HG02852 (cell line): ENCODE results near the gene CCDC28A.

ENCODE experiments used
- ATAC-seq: cut with Tn5 transposase; IDR thresholded peaks from one replicate; pipeline ENCODE4 v1.9.1; 2021; ENCODE audit warnings: mild to moderate bottlenecking, moderate library complexity; ENCODE audit not compliant: unreplicated experiment

The CCDC28A gene

DNA sequence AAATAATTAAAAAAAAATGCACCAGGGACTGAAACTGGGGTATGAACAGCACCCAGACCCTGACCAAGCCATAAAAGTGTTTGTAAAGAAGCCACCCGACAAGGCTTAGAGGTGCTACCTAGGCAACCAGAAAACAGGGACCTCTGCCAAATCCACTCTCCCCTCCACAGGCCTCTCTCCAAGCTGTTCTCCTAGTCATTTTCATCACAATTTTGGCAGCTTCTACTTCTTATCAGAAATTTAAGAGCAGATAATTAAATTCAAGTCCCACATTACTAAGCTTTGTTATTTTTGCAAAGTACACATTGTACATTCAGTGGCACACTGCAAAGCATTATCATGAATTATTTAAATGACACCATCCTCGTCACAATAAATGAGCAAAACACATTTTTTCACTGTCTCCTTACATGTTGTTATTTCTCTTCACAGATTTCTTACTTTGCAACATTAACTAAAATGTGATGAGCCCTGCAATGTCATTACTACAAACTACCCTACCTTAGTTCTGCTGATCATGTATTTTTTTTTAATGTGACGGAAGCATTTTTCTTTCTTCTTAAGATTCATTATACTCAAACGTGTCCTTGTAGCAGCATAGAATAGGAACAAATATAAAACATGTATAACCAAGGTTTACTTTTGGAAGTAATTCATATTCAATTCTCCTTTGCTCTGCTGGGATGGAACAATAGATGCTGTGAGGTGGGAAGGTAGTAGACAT lies 60.4 kb downstream of the CCDC28A start:
- ATAC-seq, result no peak

DNA sequence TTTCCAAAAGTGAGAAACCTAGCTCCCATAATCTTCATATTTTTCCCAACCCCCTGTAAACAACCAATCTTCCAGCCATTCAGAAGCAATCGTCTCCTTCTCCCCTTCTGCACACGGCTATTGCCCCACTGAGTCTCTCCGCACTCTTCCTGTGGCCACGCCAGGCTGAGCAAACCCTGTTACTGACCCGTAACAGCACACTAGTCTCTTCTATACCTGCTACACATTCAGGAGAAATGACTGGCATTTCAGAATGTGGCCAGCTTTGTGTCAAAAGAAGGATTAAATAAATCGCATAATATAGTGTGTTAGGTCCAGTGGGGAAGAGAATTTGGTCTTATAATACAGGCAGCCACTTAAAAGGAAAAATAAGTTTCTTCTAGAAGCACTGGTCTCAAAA lies 63.7 kb downstream of the CCDC28A start:
- no peak for ATAC-seq
